AG10803 (cell line): ENCODE measurements around the gene EPS8.

Experiments used
- DNase-seq: peaks from one replicate; pipeline ENCODE4 v3.0.0; 2010; ENCODE audit warnings: low read depth
- H3K4me3 ChIP-seq: 2 replicates; pipeline ENCODE4 v1.5.1; 2011; ENCODE audit warnings: mild to moderate bottlenecking, low read length, control low read depth
- TF ChIP-seq, protein P1 (sequence below): conservative IDR thresholded peaks from 2 replicates; pipeline ENCODE4 v1.5.1; 2011; ENCODE audit warnings: mild to moderate bottlenecking, low read length, control low read depth, inconsistent platforms

Gene EPS8

DNA sequence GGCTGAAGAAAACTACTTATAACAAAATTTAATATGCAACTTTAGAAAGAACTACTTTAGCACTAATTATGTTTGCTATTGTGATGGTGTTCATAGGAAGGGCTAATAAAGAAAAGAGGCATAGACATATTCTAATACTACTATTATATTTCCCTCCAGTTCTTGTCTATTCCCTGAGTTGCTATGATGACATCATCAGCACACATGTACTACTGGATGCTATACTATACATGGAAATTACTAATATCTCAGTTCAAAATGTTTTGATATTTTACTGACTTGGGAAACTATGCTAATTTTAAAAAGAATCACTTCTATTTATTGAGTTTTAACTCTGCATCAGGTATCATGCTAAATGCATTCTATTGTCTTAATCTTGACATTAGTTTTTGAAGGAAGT is 101.6 kb downstream of the EPS8 start:
- H3K4me3 ChIP-seq: no peak overlapping the region
- no peak for DNase-seq
- TF ChIP-seq, protein P1, sequence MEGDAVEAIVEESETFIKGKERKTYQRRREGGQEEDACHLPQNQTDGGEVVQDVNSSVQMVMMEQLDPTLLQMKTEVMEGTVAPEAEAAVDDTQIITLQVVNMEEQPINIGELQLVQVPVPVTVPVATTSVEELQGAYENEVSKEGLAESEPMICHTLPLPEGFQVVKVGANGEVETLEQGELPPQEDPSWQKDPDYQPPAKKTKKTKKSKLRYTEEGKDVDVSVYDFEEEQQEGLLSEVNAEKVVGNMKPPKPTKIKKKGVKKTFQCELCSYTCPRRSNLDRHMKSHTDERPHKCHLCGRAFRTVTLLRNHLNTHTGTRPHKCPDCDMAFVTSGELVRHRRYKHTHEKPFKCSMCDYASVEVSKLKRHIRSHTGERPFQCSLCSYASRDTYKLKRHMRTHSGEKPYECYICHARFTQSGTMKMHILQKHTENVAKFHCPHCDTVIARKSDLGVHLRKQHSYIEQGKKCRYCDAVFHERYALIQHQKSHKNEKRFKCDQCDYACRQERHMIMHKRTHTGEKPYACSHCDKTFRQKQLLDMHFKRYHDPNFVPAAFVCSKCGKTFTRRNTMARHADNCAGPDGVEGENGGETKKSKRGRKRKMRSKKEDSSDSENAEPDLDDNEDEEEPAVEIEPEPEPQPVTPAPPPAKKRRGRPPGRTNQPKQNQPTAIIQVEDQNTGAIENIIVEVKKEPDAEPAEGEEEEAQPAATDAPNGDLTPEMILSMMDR: no peak

DNA sequence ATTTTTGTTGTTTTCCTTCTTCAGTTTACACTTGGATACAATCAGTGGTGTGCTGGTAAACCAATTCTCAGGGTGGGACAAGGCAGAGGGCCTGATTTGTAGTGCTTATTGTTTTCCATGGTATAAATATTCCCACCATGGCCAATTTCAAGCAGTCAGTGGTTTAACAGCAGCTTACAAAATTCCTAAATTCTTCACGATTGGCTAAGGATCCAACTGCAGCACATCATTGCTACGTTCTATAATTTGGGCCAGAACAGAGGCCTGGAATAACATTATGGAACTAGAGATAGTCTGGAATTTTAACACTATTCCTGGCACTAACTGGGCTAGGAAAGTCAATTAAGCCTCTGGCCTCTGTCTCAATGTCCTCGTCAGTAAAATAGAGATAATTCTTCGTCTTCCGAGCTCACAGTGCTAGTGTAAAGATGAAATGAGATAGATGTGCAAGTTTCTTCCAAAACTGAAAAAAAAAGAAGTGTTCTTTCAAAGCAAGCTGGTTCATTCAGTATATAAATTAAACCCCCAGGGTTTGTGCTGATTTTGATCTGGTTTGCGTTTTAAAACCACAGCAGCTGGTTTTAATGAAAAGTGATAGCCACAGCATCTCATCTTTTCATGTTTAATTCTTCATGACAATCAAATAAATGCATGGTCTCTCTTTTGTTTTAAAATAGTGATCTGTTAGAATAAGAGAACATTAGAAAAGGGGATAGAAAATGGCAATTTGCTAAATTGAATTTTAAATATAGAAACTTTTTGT is 104.1 kb downstream of the EPS8 start:
- peak; percentile 27 for DNase-seq
- no peak overlapping the region for H3K4me3 ChIP-seq
- TF ChIP-seq, protein P1: no peak

GRCh38 chr12:15682826-15683225 is 106.4 kb downstream of the EPS8 start:
- no peak overlapping the region for H3K4me3 ChIP-seq
- no peak for DNase-seq
- TF ChIP-seq, protein P1: no peak

DNA sequence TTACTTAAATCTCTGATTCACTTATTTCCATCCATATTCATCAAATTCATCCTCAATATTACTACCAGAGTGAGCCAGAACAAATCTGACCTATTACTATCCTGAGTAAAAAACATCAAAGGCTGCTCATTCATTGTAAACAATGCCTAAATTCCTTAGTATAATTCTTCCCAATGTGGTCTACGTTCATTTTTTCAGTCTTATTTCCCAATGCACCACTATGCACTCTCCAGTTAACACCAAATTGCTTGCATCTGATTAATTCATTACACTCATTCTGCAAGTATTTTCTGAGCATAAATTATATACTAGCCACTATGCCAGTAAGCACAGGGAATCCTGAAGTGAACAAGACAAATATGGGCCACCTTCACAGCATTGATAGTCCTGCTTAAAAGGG is 110.0 kb downstream of the EPS8 start:
- no peak overlapping the region for H3K4me3 ChIP-seq
- TF ChIP-seq, protein P1: no peak
- DNase-seq: peak; percentile 85

DNA sequence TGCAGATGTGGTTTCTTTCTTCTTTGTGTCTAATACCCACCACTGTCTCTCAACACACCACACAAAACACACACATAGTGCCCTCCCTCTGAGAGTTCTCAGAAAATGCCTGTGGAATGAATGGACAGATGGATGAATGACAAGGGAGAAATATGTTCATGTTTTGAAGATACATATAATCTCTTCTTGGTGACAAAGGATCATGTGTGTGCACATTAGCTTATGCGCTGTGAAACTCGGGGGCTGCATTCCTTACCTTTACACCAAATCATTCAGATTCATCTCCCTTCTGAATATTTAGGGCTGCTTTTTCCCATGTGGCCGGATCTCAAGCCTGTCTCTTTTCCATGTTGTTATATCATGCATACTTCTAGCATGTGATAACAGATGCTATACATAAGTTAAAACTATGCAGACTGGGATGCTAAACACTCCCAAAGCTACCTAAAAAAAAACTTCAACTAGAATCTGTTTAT is 111.4 kb downstream of the EPS8 start:
- no peak overlapping the region for H3K4me3 ChIP-seq
- no peak for DNase-seq
- TF ChIP-seq, protein P1: no peak

DNA sequence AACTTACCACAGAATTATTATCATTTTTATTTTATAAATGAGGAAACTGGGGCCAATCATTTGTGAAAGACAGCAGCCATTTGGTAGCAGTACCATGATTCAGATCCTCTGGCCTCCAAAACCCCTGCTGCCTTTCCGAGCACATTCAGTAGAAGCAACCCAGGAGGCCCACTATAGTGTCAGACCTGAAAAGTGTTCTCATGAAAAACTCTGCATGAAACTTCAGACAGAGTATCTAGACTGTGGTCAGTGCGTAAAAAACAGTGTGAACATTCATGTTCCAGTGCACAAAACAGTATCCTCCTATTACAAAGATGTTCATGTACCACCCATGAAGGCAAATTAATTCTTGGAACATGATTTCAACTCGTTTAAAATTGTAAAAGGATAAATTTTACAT is 112.0 kb downstream of the EPS8 start:
- no peak for DNase-seq
- no peak overlapping the region for H3K4me3 ChIP-seq
- TF ChIP-seq, protein P1: no peak

DNA sequence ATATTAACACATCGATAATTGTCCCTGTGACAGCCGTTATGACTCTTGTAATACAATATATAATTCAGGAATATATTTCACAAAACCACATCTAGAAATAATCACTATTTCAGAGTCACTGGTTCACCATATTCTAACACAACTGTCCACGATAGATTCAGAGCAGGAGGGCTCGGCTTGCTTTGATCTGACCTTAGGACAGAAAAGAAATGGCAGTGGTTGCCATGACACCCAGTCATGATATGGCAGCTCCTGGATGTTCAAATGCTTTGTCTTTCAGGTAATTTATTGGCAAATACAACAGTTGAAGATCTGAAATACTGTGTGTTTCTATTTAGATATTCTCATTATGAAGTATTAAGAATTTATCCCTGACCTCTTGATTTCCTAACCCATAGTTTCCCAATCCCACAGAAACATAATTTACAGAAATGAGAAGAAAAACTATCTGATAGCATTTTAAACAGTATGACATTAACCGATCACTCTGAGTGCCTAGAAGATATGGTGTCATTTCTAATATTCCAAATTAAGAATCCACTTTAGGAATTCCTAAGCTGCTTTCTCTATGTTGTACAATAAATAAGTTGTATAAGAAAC is 116.4 kb downstream of the EPS8 start:
- TF ChIP-seq, protein P1: no peak
- no peak for DNase-seq
- no peak overlapping the region for H3K4me3 ChIP-seq
